Measurements from ENCODE around the gene DEF6. TPM values are rescaled to one million over a fixed set of nuclear protein-coding genes. Genes with fewer than 3 reads are reported as not detected.

DEF6 gene
- total and polyA plus RNA-seq, 4 donors, result 1.0 to 6.3 (median 2.5) TPM

DNA sequence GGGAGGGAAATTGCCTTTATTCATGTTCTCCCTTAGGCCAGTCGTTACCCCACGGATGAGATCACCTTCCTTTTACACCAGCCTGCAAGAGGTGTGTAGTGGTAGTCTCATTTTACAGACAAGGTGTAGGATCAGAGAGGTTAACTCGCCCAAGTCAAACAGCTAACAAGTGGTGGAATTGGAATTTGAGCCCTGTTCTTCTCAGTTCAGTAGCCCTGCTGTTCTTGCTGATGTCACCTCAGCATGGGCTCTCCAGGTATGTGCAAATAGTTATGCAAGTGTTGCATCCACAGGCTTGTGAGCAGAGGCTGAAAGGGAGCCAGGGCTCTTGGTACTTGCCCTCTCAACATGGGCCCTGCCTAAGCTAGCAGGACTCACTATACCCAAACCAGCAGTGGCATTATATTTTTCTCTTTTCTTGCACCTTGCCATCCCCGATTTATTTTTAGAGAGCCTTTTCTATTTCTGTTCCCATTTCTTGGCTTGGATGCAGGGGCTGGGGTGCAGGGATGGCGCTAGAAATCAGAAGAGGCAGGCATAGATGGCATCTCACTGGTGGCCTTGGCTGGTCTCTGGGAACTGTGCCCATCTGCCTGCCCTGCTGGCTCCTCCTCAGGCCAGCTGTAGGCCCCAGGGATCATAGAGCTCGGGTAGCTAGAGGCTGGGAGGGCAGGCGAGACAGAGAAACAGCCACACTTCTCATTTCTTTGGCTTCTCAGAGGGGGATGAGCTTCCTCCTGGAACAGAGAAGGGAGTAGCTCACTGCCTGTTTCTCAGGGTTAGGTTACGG lies 62.9 kb downstream of the DEF6 start:
- 53% methylated on average over 8 of the region's 8 CpGs for WGBS
- peaks cover 0 to 5% (median 4%) of the 10 kb centered on the region in 4 donors for H3K36me3 ChIP-seq (ENCODE audit: control insufficient read depth in 4 of 4, insufficient read depth in 3 of 4, low read depth in 1 of 4, low read length in 3 of 4)
- H3K4me3 ChIP-seq (ENCODE audit: low read depth in 1 of 3, low read length in 3 of 3), result no peak overlapping the region
- peaks cover 12 to 20% (median 16%) of the 10 kb centered on the region in 4 donors for H3K4me1 ChIP-seq (ENCODE audit: control insufficient read depth in 4 of 4, insufficient read depth in 4 of 4, low read length in 3 of 4)
- H3K27me3 ChIP-seq (ENCODE audit: control insufficient read depth in 4 of 4, insufficient read depth in 4 of 4, low read length in 3 of 4), result no peaks in the 10 kb centered on the region
- TF ChIP-seq RXRA (IDR thresholded peaks at IDR 0.05), result peak; percentile 84 to 97
- TF ChIP-seq, protein P1, sequence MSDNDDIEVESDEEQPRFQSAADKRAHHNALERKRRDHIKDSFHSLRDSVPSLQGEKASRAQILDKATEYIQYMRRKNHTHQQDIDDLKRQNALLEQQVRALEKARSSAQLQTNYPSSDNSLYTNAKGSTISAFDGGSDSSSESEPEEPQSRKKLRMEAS (IDR thresholded peaks at IDR 0.05), result peak; percentile 90
- no peak for TF ChIP-seq EGR1 (IDR thresholded peaks at IDR 0.05; ENCODE audit: low read depth in 2 of 2)
- TF ChIP-seq YY1 (IDR thresholded peaks at IDR 0.05), result peak; percentile 88
- TF ChIP-seq, protein P2, sequence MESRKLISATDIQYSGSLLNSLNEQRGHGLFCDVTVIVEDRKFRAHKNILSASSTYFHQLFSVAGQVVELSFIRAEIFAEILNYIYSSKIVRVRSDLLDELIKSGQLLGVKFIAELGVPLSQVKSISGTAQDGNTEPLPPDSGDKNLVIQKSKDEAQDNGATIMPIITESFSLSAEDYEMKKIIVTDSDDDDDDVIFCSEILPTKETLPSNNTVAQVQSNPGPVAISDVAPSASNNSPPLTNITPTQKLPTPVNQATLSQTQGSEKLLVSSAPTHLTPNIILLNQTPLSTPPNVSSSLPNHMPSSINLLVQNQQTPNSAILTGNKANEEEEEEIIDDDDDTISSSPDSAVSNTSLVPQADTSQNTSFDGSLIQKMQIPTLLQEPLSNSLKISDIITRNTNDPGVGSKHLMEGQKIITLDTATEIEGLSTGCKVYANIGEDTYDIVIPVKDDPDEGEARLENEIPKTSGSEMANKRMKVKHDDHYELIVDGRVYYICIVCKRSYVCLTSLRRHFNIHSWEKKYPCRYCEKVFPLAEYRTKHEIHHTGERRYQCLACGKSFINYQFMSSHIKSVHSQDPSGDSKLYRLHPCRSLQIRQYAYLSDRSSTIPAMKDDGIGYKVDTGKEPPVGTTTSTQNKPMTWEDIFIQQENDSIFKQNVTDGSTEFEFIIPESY (IDR thresholded peaks at IDR 0.05), result peak; percentile 91
- no peak for TF ChIP-seq FOXA1 (IDR thresholded peaks at IDR 0.05)
- TF ChIP-seq HNF4A (conservative IDR thresholded peaks at IDR 0.05), result peak; percentile 90 to 94
- TF ChIP-seq JUND (IDR thresholded peaks at IDR 0.05), result peak; percentile 95 to 96
- TF ChIP-seq, protein P3, sequence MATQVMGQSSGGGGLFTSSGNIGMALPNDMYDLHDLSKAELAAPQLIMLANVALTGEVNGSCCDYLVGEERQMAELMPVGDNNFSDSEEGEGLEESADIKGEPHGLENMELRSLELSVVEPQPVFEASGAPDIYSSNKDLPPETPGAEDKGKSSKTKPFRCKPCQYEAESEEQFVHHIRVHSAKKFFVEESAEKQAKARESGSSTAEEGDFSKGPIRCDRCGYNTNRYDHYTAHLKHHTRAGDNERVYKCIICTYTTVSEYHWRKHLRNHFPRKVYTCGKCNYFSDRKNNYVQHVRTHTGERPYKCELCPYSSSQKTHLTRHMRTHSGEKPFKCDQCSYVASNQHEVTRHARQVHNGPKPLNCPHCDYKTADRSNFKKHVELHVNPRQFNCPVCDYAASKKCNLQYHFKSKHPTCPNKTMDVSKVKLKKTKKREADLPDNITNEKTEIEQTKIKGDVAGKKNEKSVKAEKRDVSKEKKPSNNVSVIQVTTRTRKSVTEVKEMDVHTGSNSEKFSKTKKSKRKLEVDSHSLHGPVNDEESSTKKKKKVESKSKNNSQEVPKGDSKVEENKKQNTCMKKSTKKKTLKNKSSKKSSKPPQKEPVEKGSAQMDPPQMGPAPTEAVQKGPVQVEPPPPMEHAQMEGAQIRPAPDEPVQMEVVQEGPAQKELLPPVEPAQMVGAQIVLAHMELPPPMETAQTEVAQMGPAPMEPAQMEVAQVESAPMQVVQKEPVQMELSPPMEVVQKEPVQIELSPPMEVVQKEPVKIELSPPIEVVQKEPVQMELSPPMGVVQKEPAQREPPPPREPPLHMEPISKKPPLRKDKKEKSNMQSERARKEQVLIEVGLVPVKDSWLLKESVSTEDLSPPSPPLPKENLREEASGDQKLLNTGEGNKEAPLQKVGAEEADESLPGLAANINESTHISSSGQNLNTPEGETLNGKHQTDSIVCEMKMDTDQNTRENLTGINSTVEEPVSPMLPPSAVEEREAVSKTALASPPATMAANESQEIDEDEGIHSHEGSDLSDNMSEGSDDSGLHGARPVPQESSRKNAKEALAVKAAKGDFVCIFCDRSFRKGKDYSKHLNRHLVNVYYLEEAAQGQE (IDR thresholded peaks at IDR 0.05), result peak; percentile 70
- peak; percentile 82 for TF ChIP-seq SP1 (IDR thresholded peaks at IDR 0.05)
- peak; percentile 48 to 55 for TF ChIP-seq RAD21 (IDR thresholded peaks at IDR 0.05)
- no peak for TF ChIP-seq TAF1 (conservative IDR thresholded peaks at IDR 0.05)
- TF ChIP-seq, protein P4, sequence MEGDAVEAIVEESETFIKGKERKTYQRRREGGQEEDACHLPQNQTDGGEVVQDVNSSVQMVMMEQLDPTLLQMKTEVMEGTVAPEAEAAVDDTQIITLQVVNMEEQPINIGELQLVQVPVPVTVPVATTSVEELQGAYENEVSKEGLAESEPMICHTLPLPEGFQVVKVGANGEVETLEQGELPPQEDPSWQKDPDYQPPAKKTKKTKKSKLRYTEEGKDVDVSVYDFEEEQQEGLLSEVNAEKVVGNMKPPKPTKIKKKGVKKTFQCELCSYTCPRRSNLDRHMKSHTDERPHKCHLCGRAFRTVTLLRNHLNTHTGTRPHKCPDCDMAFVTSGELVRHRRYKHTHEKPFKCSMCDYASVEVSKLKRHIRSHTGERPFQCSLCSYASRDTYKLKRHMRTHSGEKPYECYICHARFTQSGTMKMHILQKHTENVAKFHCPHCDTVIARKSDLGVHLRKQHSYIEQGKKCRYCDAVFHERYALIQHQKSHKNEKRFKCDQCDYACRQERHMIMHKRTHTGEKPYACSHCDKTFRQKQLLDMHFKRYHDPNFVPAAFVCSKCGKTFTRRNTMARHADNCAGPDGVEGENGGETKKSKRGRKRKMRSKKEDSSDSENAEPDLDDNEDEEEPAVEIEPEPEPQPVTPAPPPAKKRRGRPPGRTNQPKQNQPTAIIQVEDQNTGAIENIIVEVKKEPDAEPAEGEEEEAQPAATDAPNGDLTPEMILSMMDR (IDR thresholded peaks at IDR 0.05; ENCODE audit: low read depth, low read length, missing input control), result no peak
- TF ChIP-seq, protein P5, sequence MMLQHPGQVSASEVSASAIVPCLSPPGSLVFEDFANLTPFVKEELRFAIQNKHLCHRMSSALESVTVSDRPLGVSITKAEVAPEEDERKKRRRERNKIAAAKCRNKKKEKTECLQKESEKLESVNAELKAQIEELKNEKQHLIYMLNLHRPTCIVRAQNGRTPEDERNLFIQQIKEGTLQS (IDR thresholded peaks at IDR 0.05), result peak; percentile 97
- peak in 1 of 2 donors; percentile 17 for TF ChIP-seq GABPA (IDR thresholded peaks at IDR 0.05 in 1 of 2, conservative IDR thresholded peaks at IDR 0.05 in 1 of 2)
- peak; percentile 58 for TF ChIP-seq FOXA2 (IDR thresholded peaks at IDR 0.05)
- TF ChIP-seq NR2F2 (IDR thresholded peaks at IDR 0.05), result peak; percentile 35
- peak; percentile 69 for TF ChIP-seq HNF4G (IDR thresholded peaks at IDR 0.05)
- H3K9me3 ChIP-seq (ENCODE audit: control insufficient read depth in 4 of 4, low read length in 3 of 4), result no peaks in the 10 kb centered on the region
- H3K9ac ChIP-seq (ENCODE audit: low read depth in 1 of 2, low read length in 2 of 2), result peak overlapping the region in 1 of 2 donors; percentile 40
- no peak for DNase-seq (ENCODE audit: low spot score)
- H3K27ac ChIP-seq (ENCODE audit: low read depth in 1 of 2, low read length in 2 of 2), result peak overlapping the region; percentile 68 to 78

Data from liver (tissue), 9 donors.